Hypothalamus (tissue), 51 donors: ENCODE measurements around the gene KIF2C.
"Not testable (repeated sequence)": the region's sequence is repeated elsewhere in the genome, so short reads cannot be mapped to it uniquely, and the experiment has no call there.

Experiments
- DNase-seq, 51 donors: peaks; one replicate each; lab custom pipeline; 2025; lab: John Stamatoyannopoulos, UW

KIF2C gene

DNA sequence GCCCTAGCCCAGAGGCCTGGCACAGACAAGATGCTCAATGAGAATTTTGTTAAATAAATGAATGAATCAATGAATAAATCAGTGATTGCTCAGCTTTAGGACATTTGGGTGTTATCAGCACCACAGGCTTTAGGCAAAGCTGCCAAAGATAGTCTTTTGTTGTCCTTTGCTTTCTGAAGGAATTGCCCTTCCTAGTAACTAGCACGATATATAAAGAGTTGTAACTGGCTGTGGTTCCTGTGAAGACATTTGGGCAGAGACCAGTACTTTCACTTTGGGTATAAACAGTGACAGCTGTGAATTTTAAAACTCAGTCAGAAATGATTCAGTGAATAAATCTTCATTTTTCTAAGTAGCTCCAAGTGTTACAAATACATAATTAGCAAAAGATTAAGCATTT lies 22.0 kb upstream of the KIF2C start:
- no peak for DNase-seq

DNA sequence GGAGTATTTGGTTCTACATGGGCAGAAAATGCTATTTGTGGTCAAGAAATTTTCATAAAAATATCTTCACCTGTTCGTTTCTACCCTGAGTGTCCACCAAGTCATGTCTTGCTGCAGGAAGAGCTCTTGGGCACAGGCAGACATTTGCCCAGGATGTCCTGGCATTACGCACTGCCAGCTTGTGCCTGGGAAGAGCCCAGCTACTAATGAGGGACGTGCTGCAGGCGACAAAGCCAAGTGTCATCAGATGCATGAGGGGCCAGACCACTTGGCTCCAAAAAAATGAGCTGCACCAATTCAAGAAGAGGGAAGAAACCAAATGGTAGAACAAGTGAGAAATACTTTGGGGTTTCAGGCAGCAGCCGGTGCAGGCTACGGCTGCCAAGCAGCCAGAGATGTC lies 21.5 kb upstream of the KIF2C start:
- no peak for DNase-seq

DNA sequence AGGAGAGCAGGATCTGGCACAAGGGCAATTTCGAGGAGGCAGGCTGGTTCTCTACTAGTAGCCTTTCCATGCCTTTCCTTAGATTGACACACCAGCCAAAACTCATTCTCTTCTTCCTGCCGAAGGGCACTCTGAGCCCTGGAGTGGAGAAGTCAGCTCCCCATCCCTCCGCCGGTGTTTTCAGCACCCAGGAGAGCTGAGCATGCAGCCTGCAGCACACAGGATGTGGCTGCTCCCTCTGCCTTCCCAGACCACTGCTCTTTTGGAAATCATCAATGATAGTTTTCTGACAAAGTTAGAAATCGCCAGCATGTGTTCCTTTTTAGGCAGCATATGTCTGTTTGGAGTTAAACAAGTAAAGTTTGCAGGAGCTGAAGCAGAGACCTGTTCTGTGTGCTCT lies 20.3 kb upstream of the KIF2C start:
- no peak for DNase-seq

DNA sequence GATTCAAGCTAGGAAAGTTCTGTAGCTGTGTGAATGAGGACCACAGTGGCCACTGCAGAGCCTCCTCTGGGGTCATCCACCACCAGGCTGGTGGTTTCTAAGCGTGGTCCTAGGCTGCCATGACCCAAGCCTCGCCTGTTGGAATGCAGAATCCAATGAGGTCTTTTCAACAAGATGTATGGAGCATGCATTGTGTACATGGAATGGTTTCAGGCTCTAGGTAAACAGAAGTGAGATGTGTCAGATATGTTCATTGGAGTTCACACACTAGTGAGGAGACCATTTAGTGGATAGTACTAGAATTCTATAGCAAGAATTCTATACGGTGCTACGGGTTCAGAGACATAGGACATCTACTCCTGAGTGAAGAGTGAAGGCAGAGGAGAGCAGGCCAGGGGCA lies 19.4 kb upstream of the KIF2C start:
- no peak for DNase-seq

DNA sequence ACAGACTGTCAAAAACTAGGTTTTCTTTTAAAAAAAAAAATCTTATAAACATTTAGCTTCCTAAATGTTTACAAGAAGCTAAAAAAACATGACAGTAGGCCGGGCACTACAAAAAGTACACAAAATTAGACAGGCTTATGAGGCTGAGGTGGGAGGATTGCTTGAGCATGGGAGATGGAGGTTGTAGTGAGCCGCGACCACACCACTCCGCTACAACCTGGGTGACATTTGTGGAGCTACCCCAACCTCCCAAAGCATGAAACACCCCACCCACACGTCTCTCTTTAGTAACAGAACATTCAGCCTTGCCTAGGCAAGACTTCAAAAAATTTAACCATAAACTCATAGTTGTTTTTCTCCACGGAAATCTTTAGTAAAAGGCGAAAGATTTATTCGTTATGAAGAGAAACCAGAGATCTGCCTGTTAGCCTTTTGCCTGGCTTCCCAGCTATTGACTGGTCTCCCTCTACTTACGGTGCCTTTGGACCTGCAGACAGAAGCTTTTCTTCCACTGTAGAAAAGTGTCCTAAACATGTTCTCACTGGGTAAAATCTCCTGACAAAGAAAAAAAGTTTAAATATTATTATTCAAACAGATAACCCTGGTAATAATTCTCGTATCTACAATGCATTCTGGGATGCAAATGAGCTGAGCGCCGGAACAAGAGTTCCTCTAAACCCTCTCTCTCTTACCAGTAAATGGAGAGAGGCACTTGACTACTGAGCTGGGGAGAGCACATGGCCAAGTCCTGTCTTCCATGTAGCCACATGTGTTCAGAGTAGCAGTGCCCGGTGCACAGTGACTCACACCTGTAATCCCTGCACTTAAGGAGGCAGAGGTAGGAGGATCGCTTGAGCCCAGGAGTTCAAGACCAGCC lies 17.9 kb upstream of the KIF2C start:
- DNase-seq, result peak in 8 of 51 donors; percentile 6 to 43 (median 16)

DNA sequence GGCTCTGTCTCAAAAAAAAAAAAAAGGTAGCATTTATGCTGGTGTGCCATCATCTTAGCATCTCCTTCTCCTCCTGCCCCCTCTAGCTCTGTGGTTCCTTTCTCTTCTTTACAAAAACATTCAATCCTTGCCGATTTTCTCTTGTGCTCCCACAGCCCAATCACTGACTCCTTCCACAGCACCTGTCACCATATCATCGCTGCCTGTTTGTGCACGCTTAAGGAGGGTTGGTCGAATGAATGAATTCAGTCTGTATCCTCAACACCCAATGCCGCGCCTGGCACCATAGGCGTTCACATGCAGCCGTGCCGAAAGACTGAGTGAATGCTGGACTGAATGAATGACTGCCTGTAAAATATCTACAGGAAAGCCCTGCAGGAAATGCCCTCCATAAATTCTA lies 16.6 kb upstream of the KIF2C start:
- no peak for DNase-seq

DNA sequence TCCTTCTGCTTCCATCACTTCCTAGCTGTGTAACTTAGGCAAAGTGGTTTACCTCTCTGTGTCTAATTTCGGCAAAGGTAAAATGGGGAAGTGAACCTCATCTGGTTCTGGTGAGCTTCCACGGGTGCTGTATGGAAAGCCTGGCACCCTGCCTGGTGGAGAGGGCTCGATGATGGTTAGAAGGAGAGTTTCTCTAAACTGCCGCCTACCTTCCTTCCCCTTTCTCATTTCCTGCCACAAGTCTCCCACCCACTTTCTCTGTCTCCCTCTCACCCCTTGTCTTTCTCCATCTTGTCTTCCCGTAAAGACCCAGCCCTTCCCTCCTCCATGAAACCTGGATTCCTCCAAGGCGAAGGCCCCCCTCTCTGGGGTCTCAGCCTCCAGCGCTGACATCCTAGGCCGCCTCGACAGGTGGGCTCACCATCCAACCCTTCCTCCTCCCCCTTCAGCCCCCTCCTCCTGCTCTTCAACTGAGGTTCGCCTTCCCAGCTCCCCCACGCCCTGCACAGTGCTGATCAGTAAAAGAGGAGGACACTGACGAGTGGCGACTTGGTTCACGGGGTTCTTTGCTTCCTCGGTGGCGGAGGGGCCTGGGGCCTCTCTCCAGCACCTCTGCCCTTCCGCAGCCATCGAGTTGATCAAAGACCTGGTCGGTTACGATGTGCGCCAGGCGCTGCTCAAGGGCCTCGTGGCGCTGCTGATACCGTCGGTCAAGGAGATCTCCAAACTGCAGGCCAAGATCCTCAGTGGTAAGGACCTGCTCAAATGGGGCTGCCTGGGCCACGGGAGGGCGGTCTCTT lies 15.9 kb upstream of the KIF2C start:
- DNase-seq, result peak in 2 of 51 donors; percentile 3 to 9

DNA sequence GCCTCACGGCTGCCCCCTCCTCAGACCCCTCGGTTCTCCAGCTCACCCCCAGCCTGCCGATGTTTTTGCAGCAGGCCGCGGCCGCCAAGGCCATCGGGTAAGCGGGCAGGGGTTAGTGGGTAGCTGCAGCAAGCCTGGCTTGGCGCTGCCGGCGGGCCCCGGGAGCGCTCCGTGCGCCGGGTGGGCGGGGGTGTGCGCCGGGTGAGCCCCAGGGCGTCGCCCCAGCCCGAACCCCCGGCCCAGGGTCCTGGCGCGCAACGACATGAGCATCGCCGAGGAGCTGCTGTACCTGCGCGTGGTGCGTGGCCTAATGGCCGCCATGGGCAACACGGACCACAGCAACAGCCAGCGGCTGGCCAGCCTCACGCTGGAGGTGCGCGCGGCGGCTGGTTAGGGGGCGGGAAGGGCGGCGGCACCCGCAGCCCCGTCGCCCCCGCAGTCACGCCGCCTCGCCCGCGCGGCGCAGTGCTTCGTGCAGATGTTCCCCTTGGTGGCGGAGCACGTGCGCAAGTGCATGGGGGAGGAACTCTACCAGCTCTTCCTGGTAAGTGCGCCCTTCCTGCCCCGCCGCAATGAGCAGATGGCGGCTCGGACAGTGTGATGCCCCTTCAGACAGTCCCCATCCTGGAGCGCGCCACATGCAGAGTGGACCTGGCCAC lies 15.2 kb upstream of the KIF2C start:
- no peak for DNase-seq

DNA sequence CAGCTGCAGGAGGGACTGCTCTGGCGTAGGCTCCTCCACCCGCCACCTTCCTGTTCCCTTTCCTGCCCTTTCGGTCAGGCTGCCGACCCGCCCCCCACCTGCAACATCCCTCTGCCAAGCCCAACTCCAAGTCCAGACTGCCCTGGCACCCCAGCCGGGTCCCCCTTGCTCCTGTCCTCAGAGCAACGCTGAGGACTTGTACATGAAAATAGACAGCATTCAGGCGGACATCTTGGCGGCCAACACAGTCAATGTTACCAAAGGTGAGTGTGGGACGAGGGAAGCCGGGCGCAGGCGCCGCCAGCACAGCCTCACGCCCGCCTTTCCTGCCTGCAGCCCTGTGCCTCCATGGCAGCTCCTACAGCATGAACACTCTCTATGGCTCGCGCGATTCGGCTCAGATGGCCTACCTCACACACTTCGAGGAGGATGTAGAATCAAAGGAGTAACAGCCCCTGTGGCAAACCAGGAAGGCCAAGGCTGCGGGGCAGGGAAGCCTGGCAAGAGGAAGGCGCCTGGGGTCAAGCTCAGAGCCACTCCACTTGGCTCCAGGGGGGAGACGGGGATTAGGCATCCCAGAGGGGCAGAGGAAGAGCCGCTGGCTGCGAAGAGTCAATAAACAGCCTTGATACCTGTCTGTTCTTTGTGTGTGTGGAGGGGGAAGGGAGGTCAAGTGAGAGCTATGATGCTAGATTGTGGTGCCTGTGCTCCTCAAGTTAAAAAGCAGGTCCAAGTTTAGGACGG lies 14.5 kb upstream of the KIF2C start:
- DNase-seq, result no peak

DNA sequence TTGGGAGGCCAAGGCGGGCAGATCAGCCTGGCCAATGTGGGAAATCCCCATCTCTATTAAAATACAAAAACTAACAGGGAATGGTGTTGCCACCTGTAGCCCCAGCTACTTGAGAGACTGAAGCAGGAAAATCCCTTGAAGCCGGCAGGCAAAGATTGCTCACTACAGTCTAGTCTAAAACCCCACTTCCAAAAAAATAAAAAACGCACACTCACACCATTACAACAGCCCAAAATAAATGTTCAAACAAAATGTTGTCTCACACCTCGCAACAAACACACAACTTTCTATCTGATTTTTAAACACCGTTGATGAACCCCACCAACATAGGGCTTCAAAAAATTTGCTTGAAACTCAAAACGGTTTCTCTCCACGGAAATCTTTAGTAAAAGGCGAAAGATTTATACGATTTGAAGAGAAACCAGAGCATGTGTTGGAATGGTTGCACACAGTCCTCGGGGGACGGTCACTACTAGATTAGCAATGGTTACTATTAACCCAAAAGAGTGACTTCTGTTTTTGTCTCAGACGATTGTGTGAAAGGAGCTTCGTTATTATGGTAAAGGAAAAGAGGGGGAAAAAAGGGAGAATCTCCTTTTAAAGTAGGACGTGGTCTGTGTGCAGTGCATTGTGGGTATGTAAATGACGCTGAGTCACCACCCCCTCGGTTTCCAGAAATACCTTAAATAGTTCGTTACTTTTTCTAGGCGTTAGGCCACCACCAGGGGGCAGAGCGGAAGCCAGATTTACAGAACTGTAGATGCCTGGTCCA lies 8.7 kb upstream of the KIF2C start, which contains the start of gene RNU5D-1:
Gene RNU5D-1, minus strand, starts transcription at position 430 of the 772 bp plus-strand sequence.
- peak; percentile 18 to 98 (median 80) for DNase-seq

DNA sequence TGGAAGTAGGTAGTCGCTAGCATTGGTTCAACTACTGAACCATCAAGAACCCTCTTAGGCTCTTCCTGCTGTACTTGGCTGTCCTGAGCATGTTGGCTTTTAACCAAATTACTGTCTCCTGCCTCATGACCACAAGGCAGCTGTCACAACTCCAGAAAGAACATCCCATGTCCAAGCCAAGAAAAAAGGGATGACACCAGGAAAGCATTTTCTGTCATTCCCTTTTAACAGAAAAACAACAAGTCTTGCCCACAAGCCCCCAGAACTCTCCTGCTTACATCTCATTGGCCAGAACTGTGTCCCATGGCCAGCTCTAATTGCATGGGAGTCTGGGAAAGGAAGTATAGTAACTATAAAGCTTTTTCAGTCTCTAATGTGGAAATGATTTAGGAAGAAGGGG lies 6.3 kb upstream of the KIF2C start:
- DNase-seq, result no peak

DNA sequence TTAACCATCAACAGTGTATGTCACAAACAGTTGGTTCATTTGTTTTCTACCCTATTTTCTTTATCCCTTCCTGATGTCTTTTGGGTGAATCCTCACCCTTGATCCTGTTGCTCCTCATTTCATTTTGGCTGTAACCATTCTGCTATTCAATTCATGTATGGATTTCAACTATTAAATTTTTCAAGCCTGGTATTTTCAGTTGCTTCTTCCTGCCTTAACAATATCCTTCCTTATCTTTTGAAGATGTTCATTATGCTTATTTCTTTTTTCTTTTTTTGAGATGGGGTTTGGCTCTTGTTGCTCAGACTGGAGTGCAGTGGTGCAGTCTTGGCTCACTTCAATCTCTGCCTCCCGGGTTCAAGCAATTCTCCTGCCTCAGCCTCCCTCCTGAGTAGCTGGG lies 5.9 kb upstream of the KIF2C start:
- no peak for DNase-seq

DNA sequence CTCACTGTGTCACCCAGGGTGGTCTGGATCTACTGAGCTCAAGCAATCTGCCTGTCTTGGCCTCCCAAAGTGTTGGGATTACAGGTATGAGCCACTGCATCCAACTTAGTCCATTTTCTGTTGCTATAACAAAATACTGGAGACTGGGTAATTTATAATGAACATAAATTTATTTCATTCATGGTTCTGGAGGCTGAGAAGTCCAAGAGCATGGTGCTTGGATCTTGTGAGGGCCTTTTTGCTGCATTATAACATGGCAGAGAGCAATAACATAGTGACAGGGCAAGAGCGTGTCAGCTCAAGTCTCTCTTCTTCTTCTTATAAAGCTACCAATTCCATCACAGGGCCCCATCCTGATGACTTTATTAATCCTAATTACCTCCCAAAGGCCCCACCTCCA lies 3.6 kb upstream of the KIF2C start:
- no peak for DNase-seq

DNA sequence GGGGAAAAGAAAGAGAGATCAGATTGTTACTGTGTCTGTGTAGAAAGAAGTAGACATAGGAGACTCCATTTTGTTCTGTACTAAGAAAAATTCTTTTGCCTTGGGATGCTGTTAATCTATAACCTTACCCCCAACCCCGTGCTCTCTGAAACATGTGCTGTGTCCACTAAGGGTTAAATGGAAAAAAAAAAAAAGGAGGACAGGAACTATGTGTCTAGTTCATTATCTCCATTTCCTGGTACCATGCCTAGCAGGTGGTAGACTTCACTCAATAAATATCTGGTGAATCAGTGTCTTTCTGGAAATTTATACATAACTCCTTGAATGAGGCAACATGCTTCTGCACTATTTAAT lies 707 bp upstream of the KIF2C start:
- not testable (repeated sequence) for DNase-seq

DNA sequence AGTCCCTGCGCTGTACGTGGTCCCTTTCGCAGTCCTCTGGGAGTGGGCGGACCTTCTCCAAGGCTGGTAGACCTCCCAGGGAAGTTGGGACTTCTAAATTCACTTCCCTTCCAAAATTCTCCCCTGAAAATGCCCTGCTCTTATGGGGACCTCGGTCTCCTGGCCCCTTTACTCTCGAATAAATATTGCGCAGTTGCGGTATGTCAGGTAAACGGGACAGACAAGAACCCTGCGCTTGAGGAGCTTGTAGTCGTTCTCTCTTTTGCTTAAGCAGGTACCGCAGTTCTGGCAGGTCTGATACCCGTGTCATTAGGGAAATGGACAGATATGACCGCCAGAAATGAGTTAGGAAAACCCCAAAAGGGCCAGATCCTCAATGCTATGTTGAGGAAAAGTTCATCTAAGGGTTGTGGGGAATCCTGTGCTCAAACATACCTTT lies 561 bp downstream of the KIF2C start:
- DNase-seq, result no peak

DNA sequence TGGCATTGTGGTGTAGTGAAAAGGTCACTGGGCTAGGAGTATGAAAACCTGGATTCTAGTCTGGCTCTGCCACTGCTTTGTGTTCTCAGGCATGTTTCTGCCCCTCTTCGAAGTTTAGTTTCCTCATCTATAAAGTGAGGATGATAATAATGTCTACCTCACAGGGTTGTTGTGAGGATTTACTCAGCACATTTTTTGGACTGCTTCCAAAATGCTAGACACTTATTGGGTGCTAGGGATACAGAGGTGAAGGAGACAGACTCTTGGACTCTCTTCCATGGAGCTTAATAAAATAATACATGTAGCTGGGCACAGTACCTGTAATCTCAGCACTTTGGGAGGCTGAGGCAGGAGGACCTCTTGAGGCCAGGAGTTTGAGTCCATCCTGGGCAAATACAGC lies 3.6 kb downstream of the KIF2C start:
- DNase-seq, result no peak

DNA sequence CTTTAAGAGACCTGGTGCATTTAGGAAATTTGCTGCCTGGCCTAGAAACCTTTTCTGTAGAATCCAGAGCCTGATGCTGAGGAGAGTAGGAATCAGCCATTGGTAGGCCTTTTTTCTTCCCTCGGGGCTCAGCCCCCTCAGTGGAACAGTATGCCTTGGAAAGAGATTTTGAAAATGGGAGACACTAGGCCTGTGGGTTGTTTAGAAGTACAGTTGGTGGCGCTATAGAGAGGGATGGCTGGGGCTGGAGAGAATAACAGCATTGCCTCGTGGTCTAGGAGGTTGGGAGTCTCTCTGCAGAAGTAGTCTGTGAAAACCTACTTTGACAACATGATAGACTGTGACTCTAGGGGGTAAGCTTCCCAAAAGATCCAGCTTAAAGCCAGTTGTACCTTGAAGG lies 8.2 kb downstream of the KIF2C start:
- no peak for DNase-seq

DNA sequence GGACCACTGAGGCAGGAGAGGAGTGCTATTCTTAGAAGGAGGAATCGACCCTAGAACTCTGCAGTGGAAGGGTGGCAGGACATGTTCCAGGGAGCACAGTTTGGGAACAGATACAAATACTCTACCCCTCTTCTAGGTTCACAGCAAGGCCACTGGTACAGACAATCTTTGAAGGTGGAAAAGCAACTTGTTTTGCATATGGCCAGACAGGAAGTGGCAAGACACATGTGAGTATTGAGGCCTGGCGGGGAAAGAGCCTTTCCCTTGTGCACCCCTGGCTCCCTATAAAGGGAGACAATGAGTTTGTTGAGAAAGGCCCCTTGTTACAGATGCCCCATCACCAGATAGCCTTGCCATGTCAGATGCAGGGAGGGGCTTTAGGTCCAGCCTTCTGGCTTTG lies 17.8 kb downstream of the KIF2C start:
- no peak for DNase-seq

DNA sequence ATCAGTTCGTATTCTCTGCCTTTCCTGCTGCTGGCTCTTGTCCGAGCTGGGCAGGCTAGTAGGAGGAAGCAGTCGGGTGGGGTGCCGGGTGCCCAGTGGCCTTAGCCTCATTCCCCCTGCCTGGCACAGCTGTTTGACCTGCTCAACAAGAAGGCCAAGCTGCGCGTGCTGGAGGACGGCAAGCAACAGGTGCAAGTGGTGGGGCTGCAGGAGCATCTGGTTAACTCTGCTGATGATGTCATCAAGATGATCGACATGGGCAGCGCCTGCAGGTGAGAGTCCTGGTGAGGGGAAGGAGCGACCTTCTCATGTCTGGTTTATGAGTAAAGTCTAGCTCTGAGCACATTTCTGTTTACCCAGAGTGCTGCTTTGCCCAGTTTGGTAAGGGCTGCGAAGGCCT lies 19.4 kb downstream of the KIF2C start:
- DNase-seq, result no peak

DNA sequence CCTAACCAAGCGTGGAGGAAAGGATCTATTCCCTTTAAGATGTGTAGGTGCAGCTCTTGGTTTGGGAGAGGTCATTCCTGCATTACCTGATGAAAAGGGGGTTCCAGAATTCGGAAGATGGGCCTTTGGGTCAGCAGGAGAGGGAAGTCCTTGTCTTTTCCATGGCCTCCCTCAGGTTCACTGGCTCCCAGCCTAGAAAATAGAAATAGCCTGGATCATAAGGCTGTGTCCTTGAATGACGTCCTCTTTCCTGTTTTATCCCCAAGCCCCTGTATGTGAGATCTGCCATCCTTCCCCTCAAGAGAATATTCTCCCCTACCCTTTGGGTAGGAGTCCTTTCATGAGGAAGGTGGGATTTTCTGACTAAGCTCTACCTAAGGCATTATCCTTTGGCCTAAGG lies 21.2 kb downstream of the KIF2C start:
- DNase-seq, result no peak
